ENCODE measurements around the gene GNAT1. TPM values are rescaled to one million over a fixed set of nuclear protein-coding genes. Genes with fewer than 3 reads are reported as not detected.

GNAT1 gene
- total RNA-seq, 4 donors from 2014 or later: not detected

GRCh38 chr3:50185230-50185629 is 6.2 kb upstream of the GNAT1 start:
- no peaks in the 10 kb centered on the region for H3K9me3 ChIP-seq
- no peaks in the 10 kb centered on the region for H3K27me3 ChIP-seq
- H3K4me3 ChIP-seq (replicated peaks in 1 of 3): no peak overlapping the region
- no peak overlapping the region for H3K27ac ChIP-seq
- H3K36me3 ChIP-seq: peaks cover 0 to 8% of the 10 kb centered on the region in 2 donors
- WGBS, 2 donors: 80 to 100% methylated on average over 1 to 4 of the region's 4 CpGs
- TF ChIP-seq CTCF (IDR thresholded peaks at IDR 0.05) (no peak), POLR2A (IDR thresholded peaks at IDR 0.05) (no peak)
- DNase-seq: no peak
- no peaks in the 10 kb centered on the region for H3K4me1 ChIP-seq
- intact Hi-C loops (cut with DNase I): no loop called here

- Histone ChIP-seq H3K27ac (no peak overlapping the region), H3K36me3 (peaks cover 0 to 8% of the 10 kb centered on the region in 2 donors), H3K27me3 (no peaks in the 10 kb centered on the region), H3K4me1 (no peaks in the 10 kb centered on the region), H3K9me3 (no peaks in the 10 kb centered on the region), H3K4me3 (replicated peaks in 1 of 3) (no peak overlapping the region)
- 86 to 94% methylated on average over 1 to 10 of the region's 10 CpGs for WGBS, 2 donors
- no peak for DNase-seq
- intact Hi-C loops (cut with DNase I): no loop called here
- no peak for TF ChIP-seq POLR2A (IDR thresholded peaks at IDR 0.05)
- TF ChIP-seq CTCF (IDR thresholded peaks at IDR 0.05): no peak
Measured at GRCh38 chr3:50186096-50186495, 5.3 kb upstream of the GNAT1 start.

- no peaks in the 10 kb centered on the region for H3K9me3 ChIP-seq
- DNase-seq: no peak
- 94 to 95% methylated on average over 3 to 13 of the region's 19 CpGs for WGBS, 2 donors
- intact Hi-C loops (cut with DNase I): loop anchor here (2.0 kb wide), 1 partner anchor 65 kb away; no protein-coding TSS in a partner anchor
- H3K36me3 ChIP-seq: peaks cover 0 to 4% of the 10 kb centered on the region in 2 donors
- H3K4me1 ChIP-seq: peaks cover 0 to under 1% of the 10 kb centered on the region in 2 donors
- H3K27ac ChIP-seq: no peak overlapping the region
- TF ChIP-seq POLR2A (IDR thresholded peaks at IDR 0.05) (no peak), CTCF (IDR thresholded peaks at IDR 0.05) (no peak)
- no peak overlapping the region for H3K4me3 ChIP-seq (replicated peaks in 1 of 3)
- peaks cover 1% of the 10 kb centered on the region for H3K27me3 ChIP-seq
Measured at GRCh38 chr3:50187750-50188149, 3.7 kb upstream of the GNAT1 start.

- Histone ChIP-seq H3K36me3 (peaks cover 0 to 4% of the 10 kb centered on the region in 2 donors), H3K4me1 (peaks cover 0 to 12% of the 10 kb centered on the region in 2 donors), H3K27me3 (peaks cover 16% of the 10 kb centered on the region), H3K4me3 (replicated peaks in 1 of 3) (no peak overlapping the region), H3K27ac (no peak overlapping the region), H3K9me3 (no peaks in the 10 kb centered on the region)
- intact Hi-C loops (cut with DNase I): loop anchor here (2.0 kb wide), 1 partner anchor 66 kb away; no protein-coding TSS in a partner anchor
- WGBS, 2 donors: 4 to 10% methylated on average over 5 of the region's 5 CpGs
- no peak for TF ChIP-seq POLR2A (IDR thresholded peaks at IDR 0.05)
- TF ChIP-seq CTCF (IDR thresholded peaks at IDR 0.05): peak; percentile 61 to 92 (median 88)
- DNase-seq: peak; percentile 89
Measured at GRCh38 chr3:50189274-50189673, 2.1 kb upstream of the GNAT1 start.

- no peak overlapping the region for H3K27ac ChIP-seq
- TF ChIP-seq CTCF (IDR thresholded peaks at IDR 0.05): no peak
- TF ChIP-seq POLR2A (IDR thresholded peaks at IDR 0.05): no peak
- peaks cover 0 to 4% of the 10 kb centered on the region in 2 donors for H3K36me3 ChIP-seq
- no peak overlapping the region for H3K4me3 ChIP-seq (replicated peaks in 1 of 3)
- H3K9me3 ChIP-seq: no peaks in the 10 kb centered on the region
- peaks cover 18% of the 10 kb centered on the region for H3K27me3 ChIP-seq
- DNase-seq: no peak
- intact Hi-C loops (cut with DNase I): loop anchor here (2.0 kb wide), 1 partner anchor 67 kb away; no protein-coding TSS in a partner anchor
- 90 to 95% methylated on average over 7 of the region's 7 CpGs for WGBS, 2 donors
- peaks cover 0 to 19% of the 10 kb centered on the region in 2 donors for H3K4me1 ChIP-seq
Measured at GRCh38 chr3:50189989-50190388, 1.4 kb upstream of the GNAT1 start.

Measured in thyroid gland (tissue), 4 donors.